GM23338 (cell line): ENCODE measurements around the gene GAB2.

Experiments
- CREB1 ChIP-seq: fragments of 250-450 bp; sonication (Bioruptor Pico); IDR thresholded peaks from 2 replicates; pipeline ENCODE4 v1.5.0; 2020; ENCODE audit warnings: low read depth, mild to moderate bottlenecking, moderate library complexity
- EZH2 ChIP-seq: fragments of 200-600 bp; sonication (generic); IDR thresholded peaks from one replicate; pipeline ENCODE4 v1.8.0; 2017; ENCODE audit warnings: antibody characterized with exemption, mild to moderate bottlenecking, low read depth; ENCODE audit not compliant: unreplicated experiment
- EZH2phosphoT487 ChIP-seq: fragments of 200-600 bp; sonication (generic); IDR thresholded peaks from one replicate; pipeline ENCODE4 v1.8.1; 2018; ENCODE audit warnings: antibody characterized with exemption; ENCODE audit not compliant: unreplicated experiment
- POLR2AphosphoS5 ChIP-seq: IDR thresholded peaks from 2 replicates; pipeline ENCODE4 v1.6.1; 2016; ENCODE audit warnings: antibody characterized with exemption, low read depth
- ZNF114 ChIP-seq: fragments of 250-450 bp; sonication (Bioruptor Pico); IDR thresholded peaks from 2 replicates; pipeline ENCODE4 v1.5.0; 2020; ENCODE audit warnings: mild to moderate bottlenecking, moderate library complexity
- TF ChIP-seq, protein P1 (sequence below), 2 experiments: fragments of 200-600 bp in 1 of 2; sonication (generic) in 1 of 2; conservative IDR thresholded peaks; 2 replicates each; pipeline versions ENCODE4 v1.5.1 to v1.6.1; 2016 to 2017; ENCODE audit warnings: antibody characterized with exemption in 2 of 2, low read depth in 2 of 2, mild to moderate bottlenecking in 2 of 2, moderate library complexity in 1 of 2
- TF ChIP-seq, protein P2 (sequence below): IDR thresholded peaks from one replicate; pipeline ENCODE4 v1.6.1; 2018; ENCODE audit warnings: antibody characterized with exemption; ENCODE audit not compliant: unreplicated experiment

DNA sequence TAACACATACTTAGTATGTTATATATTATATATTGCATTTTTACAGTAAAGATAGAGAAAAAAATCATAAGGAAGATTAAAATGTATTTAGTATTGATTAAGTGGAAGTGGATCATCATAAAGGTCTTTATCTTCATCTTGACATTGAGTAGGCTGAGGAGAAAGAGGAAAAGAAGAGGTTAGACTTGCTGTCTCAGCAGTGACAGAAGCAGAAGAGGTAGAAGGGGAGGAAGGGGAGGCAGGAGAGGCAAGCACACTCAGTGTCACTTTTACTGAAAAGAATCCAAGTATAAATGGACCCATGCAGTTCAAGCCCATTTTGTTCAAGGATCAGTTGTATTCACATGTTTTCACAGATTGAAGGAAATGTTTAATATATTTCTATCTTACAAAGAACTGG lies 69.7 kb downstream of the GAB2 start:
- TF ChIP-seq POLR2AphosphoS5 (no peak), CREB1 (CRISPR knock-in tag) (no peak), EZH2 (no peak), ZNF114 (CRISPR knock-in tag) (no peak), EZH2phosphoT487 (no peak)
- TF ChIP-seq, protein P1, sequence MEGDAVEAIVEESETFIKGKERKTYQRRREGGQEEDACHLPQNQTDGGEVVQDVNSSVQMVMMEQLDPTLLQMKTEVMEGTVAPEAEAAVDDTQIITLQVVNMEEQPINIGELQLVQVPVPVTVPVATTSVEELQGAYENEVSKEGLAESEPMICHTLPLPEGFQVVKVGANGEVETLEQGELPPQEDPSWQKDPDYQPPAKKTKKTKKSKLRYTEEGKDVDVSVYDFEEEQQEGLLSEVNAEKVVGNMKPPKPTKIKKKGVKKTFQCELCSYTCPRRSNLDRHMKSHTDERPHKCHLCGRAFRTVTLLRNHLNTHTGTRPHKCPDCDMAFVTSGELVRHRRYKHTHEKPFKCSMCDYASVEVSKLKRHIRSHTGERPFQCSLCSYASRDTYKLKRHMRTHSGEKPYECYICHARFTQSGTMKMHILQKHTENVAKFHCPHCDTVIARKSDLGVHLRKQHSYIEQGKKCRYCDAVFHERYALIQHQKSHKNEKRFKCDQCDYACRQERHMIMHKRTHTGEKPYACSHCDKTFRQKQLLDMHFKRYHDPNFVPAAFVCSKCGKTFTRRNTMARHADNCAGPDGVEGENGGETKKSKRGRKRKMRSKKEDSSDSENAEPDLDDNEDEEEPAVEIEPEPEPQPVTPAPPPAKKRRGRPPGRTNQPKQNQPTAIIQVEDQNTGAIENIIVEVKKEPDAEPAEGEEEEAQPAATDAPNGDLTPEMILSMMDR (conservative IDR thresholded peaks at IDR 0.05; ENCODE audit: low read depth in 2 of 2) = no peak
- TF ChIP-seq, protein P2, sequence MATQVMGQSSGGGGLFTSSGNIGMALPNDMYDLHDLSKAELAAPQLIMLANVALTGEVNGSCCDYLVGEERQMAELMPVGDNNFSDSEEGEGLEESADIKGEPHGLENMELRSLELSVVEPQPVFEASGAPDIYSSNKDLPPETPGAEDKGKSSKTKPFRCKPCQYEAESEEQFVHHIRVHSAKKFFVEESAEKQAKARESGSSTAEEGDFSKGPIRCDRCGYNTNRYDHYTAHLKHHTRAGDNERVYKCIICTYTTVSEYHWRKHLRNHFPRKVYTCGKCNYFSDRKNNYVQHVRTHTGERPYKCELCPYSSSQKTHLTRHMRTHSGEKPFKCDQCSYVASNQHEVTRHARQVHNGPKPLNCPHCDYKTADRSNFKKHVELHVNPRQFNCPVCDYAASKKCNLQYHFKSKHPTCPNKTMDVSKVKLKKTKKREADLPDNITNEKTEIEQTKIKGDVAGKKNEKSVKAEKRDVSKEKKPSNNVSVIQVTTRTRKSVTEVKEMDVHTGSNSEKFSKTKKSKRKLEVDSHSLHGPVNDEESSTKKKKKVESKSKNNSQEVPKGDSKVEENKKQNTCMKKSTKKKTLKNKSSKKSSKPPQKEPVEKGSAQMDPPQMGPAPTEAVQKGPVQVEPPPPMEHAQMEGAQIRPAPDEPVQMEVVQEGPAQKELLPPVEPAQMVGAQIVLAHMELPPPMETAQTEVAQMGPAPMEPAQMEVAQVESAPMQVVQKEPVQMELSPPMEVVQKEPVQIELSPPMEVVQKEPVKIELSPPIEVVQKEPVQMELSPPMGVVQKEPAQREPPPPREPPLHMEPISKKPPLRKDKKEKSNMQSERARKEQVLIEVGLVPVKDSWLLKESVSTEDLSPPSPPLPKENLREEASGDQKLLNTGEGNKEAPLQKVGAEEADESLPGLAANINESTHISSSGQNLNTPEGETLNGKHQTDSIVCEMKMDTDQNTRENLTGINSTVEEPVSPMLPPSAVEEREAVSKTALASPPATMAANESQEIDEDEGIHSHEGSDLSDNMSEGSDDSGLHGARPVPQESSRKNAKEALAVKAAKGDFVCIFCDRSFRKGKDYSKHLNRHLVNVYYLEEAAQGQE = no peak
